Measurements from ENCODE around the gene CIPC.

- no peak for TF ChIP-seq EZH2phosphoT487 (IDR thresholded peaks at IDR 0.05; ENCODE audit: borderline replicate concordance, low read depth, low read length)
- no peak for TF ChIP-seq CTCF (conservative IDR thresholded peaks at IDR 0.05; ENCODE audit: low read length)
These were observed 10.4 kb upstream of the CIPC start for GRCh38 chr14:77087631-77088030.
